ENCODE data around the gene YARS1. TPM values are rescaled to one million over a fixed set of nuclear protein-coding genes. Genes with fewer than 3 reads are reported as not detected.

Gene YARS1
- total RNA-seq, 1 experiment from 2014 or later: 244 TPM

DNA sequence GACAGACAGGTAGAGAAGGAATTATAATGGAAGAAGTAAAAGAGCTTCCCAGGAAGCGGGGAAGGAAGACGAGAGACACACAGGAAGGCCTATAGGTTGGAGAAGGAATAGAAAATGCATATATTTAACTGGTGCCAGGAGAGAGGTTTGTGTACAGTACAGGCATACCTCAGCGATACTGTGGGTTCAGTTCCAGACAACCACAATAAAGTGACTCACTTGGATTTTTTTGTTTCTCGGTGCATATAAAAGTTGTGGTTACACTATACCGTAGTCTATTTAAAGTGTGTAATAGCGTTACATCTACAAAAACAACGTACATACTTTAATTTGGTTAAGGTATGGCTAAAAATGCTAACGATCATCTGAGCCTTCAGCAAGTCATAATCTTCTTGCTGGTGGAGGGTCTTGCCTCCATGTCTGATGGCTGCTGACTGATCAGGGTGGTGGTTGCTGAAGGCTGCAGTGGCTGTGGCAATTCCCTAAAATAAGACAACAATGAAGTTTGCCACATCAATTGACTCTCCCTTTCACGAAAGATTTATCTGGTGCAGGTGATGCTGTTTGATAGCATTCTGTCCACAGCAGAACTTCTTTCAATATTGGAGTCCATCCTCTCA lies 16.0 kb downstream of the YARS1 start:
- TF ChIP-seq, protein P1, sequence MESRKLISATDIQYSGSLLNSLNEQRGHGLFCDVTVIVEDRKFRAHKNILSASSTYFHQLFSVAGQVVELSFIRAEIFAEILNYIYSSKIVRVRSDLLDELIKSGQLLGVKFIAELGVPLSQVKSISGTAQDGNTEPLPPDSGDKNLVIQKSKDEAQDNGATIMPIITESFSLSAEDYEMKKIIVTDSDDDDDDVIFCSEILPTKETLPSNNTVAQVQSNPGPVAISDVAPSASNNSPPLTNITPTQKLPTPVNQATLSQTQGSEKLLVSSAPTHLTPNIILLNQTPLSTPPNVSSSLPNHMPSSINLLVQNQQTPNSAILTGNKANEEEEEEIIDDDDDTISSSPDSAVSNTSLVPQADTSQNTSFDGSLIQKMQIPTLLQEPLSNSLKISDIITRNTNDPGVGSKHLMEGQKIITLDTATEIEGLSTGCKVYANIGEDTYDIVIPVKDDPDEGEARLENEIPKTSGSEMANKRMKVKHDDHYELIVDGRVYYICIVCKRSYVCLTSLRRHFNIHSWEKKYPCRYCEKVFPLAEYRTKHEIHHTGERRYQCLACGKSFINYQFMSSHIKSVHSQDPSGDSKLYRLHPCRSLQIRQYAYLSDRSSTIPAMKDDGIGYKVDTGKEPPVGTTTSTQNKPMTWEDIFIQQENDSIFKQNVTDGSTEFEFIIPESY (IDR thresholded peaks at IDR 0.05; ENCODE audit: extremely low read depth, insufficient replicate concordance, low read length): no peak
- TF ChIP-seq POLR2AphosphoS5 (IDR thresholded peaks at IDR 0.05; ENCODE audit: low read depth, low read length): no peak
- TF ChIP-seq, protein P2, sequence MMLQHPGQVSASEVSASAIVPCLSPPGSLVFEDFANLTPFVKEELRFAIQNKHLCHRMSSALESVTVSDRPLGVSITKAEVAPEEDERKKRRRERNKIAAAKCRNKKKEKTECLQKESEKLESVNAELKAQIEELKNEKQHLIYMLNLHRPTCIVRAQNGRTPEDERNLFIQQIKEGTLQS (IDR thresholded peaks at IDR 0.05): no peak
- TF ChIP-seq, protein P3, sequence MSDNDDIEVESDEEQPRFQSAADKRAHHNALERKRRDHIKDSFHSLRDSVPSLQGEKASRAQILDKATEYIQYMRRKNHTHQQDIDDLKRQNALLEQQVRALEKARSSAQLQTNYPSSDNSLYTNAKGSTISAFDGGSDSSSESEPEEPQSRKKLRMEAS (IDR thresholded peaks at IDR 0.05): no peak
- no peak for TF ChIP-seq ELF1 (IDR thresholded peaks at IDR 0.05; ENCODE audit: borderline replicate concordance, low read depth)
- TF ChIP-seq EGR1 (IDR thresholded peaks at IDR 0.05; ENCODE audit: low read depth): no peak
- no peak for TF ChIP-seq YY1 (IDR thresholded peaks at IDR 0.05; ENCODE audit: extremely low read depth, insufficient replicate concordance, low read depth, low read length)
- TF ChIP-seq ZFX (IDR thresholded peaks at IDR 0.05): no peak
- TF ChIP-seq SP1 (IDR thresholded peaks at IDR 0.05; ENCODE audit: low read depth): no peak
- TF ChIP-seq EZH2phosphoT487 (IDR thresholded peaks at IDR 0.05; ENCODE audit: borderline replicate concordance): no peak
- TF ChIP-seq CEBPB (IDR thresholded peaks at IDR 0.05; ENCODE audit: low read depth): no peak
- TF ChIP-seq SIN3A (IDR thresholded peaks at IDR 0.05; ENCODE audit: low read depth): no peak
- TF ChIP-seq JUND (IDR thresholded peaks at IDR 0.05): no peak
- TF ChIP-seq EZH2 (IDR thresholded peaks at IDR 0.05): no peak
- TF ChIP-seq, protein P4, sequence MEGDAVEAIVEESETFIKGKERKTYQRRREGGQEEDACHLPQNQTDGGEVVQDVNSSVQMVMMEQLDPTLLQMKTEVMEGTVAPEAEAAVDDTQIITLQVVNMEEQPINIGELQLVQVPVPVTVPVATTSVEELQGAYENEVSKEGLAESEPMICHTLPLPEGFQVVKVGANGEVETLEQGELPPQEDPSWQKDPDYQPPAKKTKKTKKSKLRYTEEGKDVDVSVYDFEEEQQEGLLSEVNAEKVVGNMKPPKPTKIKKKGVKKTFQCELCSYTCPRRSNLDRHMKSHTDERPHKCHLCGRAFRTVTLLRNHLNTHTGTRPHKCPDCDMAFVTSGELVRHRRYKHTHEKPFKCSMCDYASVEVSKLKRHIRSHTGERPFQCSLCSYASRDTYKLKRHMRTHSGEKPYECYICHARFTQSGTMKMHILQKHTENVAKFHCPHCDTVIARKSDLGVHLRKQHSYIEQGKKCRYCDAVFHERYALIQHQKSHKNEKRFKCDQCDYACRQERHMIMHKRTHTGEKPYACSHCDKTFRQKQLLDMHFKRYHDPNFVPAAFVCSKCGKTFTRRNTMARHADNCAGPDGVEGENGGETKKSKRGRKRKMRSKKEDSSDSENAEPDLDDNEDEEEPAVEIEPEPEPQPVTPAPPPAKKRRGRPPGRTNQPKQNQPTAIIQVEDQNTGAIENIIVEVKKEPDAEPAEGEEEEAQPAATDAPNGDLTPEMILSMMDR (IDR thresholded peaks at IDR 0.05 in 2 of 3, conservative IDR thresholded peaks at IDR 0.05 in 1 of 3; ENCODE audit: borderline replicate concordance in 1 of 3, insufficient read depth in 1 of 3, low read depth in 2 of 3, low read length in 2 of 3): no peak
- TF ChIP-seq ZNF274 (IDR thresholded peaks at IDR 0.05; ENCODE audit: low read depth, low read length): no peak
- no peak for TF ChIP-seq POLR2A (IDR thresholded peaks at IDR 0.05; ENCODE audit: borderline replicate concordance, extremely low read depth, insufficient read depth, insufficient read length)
- Histone ChIP-seq H3K4me3 (replicated peaks in 1 of 2; ENCODE audit: low read depth in 1 of 2, low read length in 2 of 2) (no peak overlapping the region), H2AFZ (ENCODE audit: low read depth, low read length, poor library complexity, severe bottlenecking) (no peak overlapping the region), H3K9me2 (ENCODE audit: insufficient read depth) (no peaks in the 10 kb centered on the region), H3K9me3 (ENCODE audit: control insufficient read depth in 1 of 2, insufficient read depth in 1 of 2, low read depth in 1 of 2, low read length in 2 of 2) (no peaks in the 10 kb centered on the region), H3K27me3 (ENCODE audit: insufficient read depth, low read length) (no peaks in the 10 kb centered on the region), H3K9ac (ENCODE audit: low read length) (no peak overlapping the region), H3K79me2 (ENCODE audit: insufficient read depth, low read length) (peaks cover 42% of the 10 kb centered on the region), H3K4me1 (ENCODE audit: control insufficient read depth in 1 of 2, insufficient read depth in 2 of 2, low read length in 2 of 2) (no peaks in the 10 kb centered on the region), H4K20me1 (ENCODE audit: insufficient read depth) (no peaks in the 10 kb centered on the region), H3K36me3 (ENCODE audit: control insufficient read depth in 1 of 2, insufficient read depth in 2 of 2, low read length in 2 of 2) (peaks cover 9 to 24% of the 10 kb centered on the region in 2 experiments), H3K27ac (ENCODE audit: low read depth, low read length) (no peak overlapping the region), H3K4me2 (ENCODE audit: low read length) (no peak overlapping the region)
- BruUV-seq (replicated peaks): no TSS peak
- ChIA-PET RAD21 (ENCODE audit: low non-redundant PET in 1 of 2, low total read pairs in 2 of 2, uncharacterized antibody in 2 of 2, unreplicated experiment in 2 of 2) (no interaction called here), POLR2A (no interaction called here), CTCF (no interaction called here)
- DNase-seq (ENCODE audit: low read depth, low spot score): no peak
- intact Hi-C loops (cut with micrococcal nuclease): no loop called here
- ATAC-seq: no peak
